H9 (cell line): ENCODE data around the gene SATB1. TPM values are rescaled to one million over a fixed set of nuclear protein-coding genes. Genes with fewer than 3 reads are reported as not detected.

Source experiments
- DNase-seq: peaks from one replicate; pipeline ENCODE4 v3.0.0-alpha.2; 2017
- H2AFZ ChIP-seq: one replicate; pipeline ENCODE4 v1.6.1; 2013; ENCODE audit warnings: mild to moderate bottlenecking, low read length, control low read depth, moderate library complexity
- H2AK5ac ChIP-seq: 2 replicates; pipeline ENCODE4 v1.6.1; 2013; ENCODE audit warnings: low read length, control low read depth, mixed read lengths; ENCODE audit not compliant: insufficient read length
- H2BK120ac ChIP-seq: one replicate; pipeline ENCODE4 v1.6.1; 2013; ENCODE audit warnings: low read depth, mild to moderate bottlenecking, low read length, control low read depth, inconsistent platforms; ENCODE audit not compliant: poor library complexity, severe bottlenecking
- H2BK12ac ChIP-seq: 2 replicates; pipeline ENCODE4 v1.6.1; 2013; ENCODE audit warnings: low read length, control low read depth, mixed read lengths, low read depth; ENCODE audit not compliant: insufficient read length
- H2BK15ac ChIP-seq: 2 replicates; pipeline ENCODE4 v1.6.1; 2013; ENCODE audit warnings: low read depth, low read length, control low read depth
- H2BK20ac ChIP-seq: one replicate; pipeline ENCODE4 v1.6.1; 2013; ENCODE audit warnings: low read depth, mild to moderate bottlenecking, low read length, control low read depth, inconsistent platforms; ENCODE audit not compliant: poor library complexity, severe bottlenecking
- H2BK5ac ChIP-seq: 2 replicates; pipeline ENCODE4 v1.6.1; 2013; ENCODE audit warnings: low read length, control low read depth, mixed read lengths; ENCODE audit not compliant: insufficient read length
- H3K14ac ChIP-seq: 2 replicates; pipeline ENCODE4 v1.6.1; 2013; ENCODE audit warnings: low read length, control low read depth; ENCODE audit not compliant: insufficient read depth
- H3K18ac ChIP-seq: 2 replicates; pipeline ENCODE4 v1.6.1; 2013; ENCODE audit warnings: low read depth, mild to moderate bottlenecking, mixed read lengths, low read length, control low read depth; ENCODE audit not compliant: insufficient read length
- H3K23ac ChIP-seq: 2 replicates; pipeline ENCODE4 v1.6.1; 2013; ENCODE audit warnings: low read length, control low read depth, mixed read lengths, low read depth; ENCODE audit not compliant: insufficient read length
- H3K23me2 ChIP-seq: 2 replicates; pipeline ENCODE4 v1.6.1; 2013; ENCODE audit warnings: low read depth, mild to moderate bottlenecking, mixed read lengths, low read length, control low read depth; ENCODE audit not compliant: insufficient read length, poor library complexity, severe bottlenecking
- H3K27ac ChIP-seq: 2 replicates; pipeline ENCODE4 v1.5.1; 2013; ENCODE audit warnings: low read length, control low read depth, mixed read lengths, low read depth; ENCODE audit not compliant: insufficient read length
- H3K27me3 ChIP-seq: 2 replicates; pipeline ENCODE4 v1.6.1; 2013; ENCODE audit warnings: low read length, control low read depth, inconsistent platforms; ENCODE audit not compliant: insufficient read depth
- H3K4ac ChIP-seq: 2 replicates; pipeline ENCODE4 v1.6.1; 2013; ENCODE audit warnings: low read depth, mild to moderate bottlenecking, control low read depth, inconsistent platforms, low read length, moderate library complexity
- H3K4me1 ChIP-seq: 2 replicates; pipeline ENCODE4 v1.6.1; 2013; ENCODE audit warnings: low read length, control low read depth, inconsistent platforms; ENCODE audit not compliant: insufficient read depth
- H3K4me2 ChIP-seq: 2 replicates; pipeline ENCODE4 v1.6.1; 2013; ENCODE audit warnings: low read length, control low read depth, mixed read lengths; ENCODE audit not compliant: insufficient read length, insufficient read depth
- H3K56ac ChIP-seq: 2 replicates; pipeline ENCODE4 v1.6.1; 2013; ENCODE audit warnings: low read depth, mild to moderate bottlenecking, mixed read lengths, low read length, control low read depth; ENCODE audit not compliant: insufficient read length
- H3K79me1 ChIP-seq: 2 replicates; pipeline ENCODE4 v1.6.1; 2013; ENCODE audit warnings: low read depth, mild to moderate bottlenecking, moderate library complexity, low read length, control low read depth, inconsistent platforms; ENCODE audit not compliant: insufficient read depth, poor library complexity, severe bottlenecking
- H3K79me2 ChIP-seq: 2 replicates; pipeline ENCODE4 v1.6.1; 2013; ENCODE audit warnings: low read length, control low read depth, inconsistent platforms; ENCODE audit not compliant: insufficient read depth
- H3K9ac ChIP-seq: 2 replicates; pipeline ENCODE4 v1.6.1; 2013; ENCODE audit warnings: low read length, control low read depth, mixed read lengths; ENCODE audit not compliant: insufficient read length; ENCODE audit errors: extremely low read depth
- H3K9me3 ChIP-seq: one replicate; pipeline ENCODE4 v1.6.1; 2013; ENCODE audit warnings: low read depth, low read length, inconsistent platforms; ENCODE audit not compliant: control insufficient read depth
- H3T11ph ChIP-seq: one replicate; pipeline ENCODE4 v1.6.1; 2013; ENCODE audit warnings: mild to moderate bottlenecking, low read length, control low read depth, inconsistent platforms
- H4K20me1 ChIP-seq: one replicate; pipeline ENCODE4 v1.6.1; 2013; ENCODE audit not compliant: control insufficient read depth, insufficient read length, insufficient read depth
- H4K5ac ChIP-seq: 2 replicates; pipeline ENCODE4 v1.6.1; 2013; ENCODE audit warnings: low read depth, mild to moderate bottlenecking, mixed read lengths, low read length, control low read depth; ENCODE audit not compliant: insufficient read length
- H4K8ac ChIP-seq: replicated peaks from 2 replicates; pipeline ENCODE4 v1.6.1; 2013; ENCODE audit warnings: low read length, control low read depth, mixed read lengths, low read depth; ENCODE audit not compliant: insufficient read length
- H4K91ac ChIP-seq: 2 replicates; pipeline ENCODE4 v1.6.1; 2013; ENCODE audit warnings: low read depth, mild to moderate bottlenecking, moderate library complexity, mixed read lengths, low read length, control low read depth; ENCODE audit not compliant: insufficient read length
- H3K27ac Mint-ChIP-seq, 3 experiments: 2 replicates in 2 of 3; 3 replicates in 1 of 3; pipeline ENCODE4 v1.8.0; 2020 to 2021; ENCODE audit warnings: mixed read lengths in 3 of 3, mild to moderate bottlenecking in 1 of 3, moderate library complexity in 1 of 3
- H3K27me3 Mint-ChIP-seq: 2 replicates; pipeline ENCODE4 v1.8.0; 2021; ENCODE audit warnings: low read depth, mild to moderate bottlenecking, moderate library complexity, mixed read lengths
- H3K36me3 Mint-ChIP-seq, 3 experiments: 2 replicates in 2 of 3; 3 replicates in 1 of 3; pipeline ENCODE4 v1.8.0; 2020 to 2021; ENCODE audit warnings: low read depth in 3 of 3, mixed read lengths in 3 of 3; ENCODE audit not compliant: insufficient read depth in 1 of 3
- H3K4me1 Mint-ChIP-seq, 2 experiments: 2 replicates each; pipeline ENCODE4 v1.8.0; 2020; ENCODE audit warnings: mixed read lengths in 2 of 2
- H3K4me3 Mint-ChIP-seq, 2 experiments: 2 replicates in 1 of 2; 3 replicates in 1 of 2; pipeline ENCODE4 v1.8.0; 2020 to 2021; ENCODE audit warnings: mild to moderate bottlenecking in 2 of 2, mixed read lengths in 2 of 2, moderate library complexity in 1 of 2
- H3K9me3 Mint-ChIP-seq, 2 experiments: 2 replicates in 1 of 2; 3 replicates in 1 of 2; pipeline ENCODE4 v1.8.0; 2020; ENCODE audit warnings: mild to moderate bottlenecking in 2 of 2, mixed read lengths in 2 of 2, moderate library complexity in 1 of 2
- CTCF ChIP-seq: fragments of 200-600 bp; sonication (generic); conservative IDR thresholded peaks from 3 replicates; pipeline ENCODE4 v1.8.0; 2021; ENCODE audit warnings: antibody characterized with exemption, mild to moderate bottlenecking
- WGBS: extraction: QIAGEN DNeasy Blood & Tissue Kit; methylation state at CpG from one replicate; pipeline ENCODE4 v1.1.7; 2013; ENCODE audit warnings: missing lambda C conversion rate, low lambda C conversion rate, mixed read lengths; ENCODE audit not compliant: insufficient read length; ENCODE audit errors: extremely low coverage; 5-methylcytosine and 5-hydroxymethylcytosine counted together
- total RNA-seq: library from RNA; stranded (reverse); gene quantifications from 2 replicates; pipeline ENCODE4 v1.2.1, GENCODE V29; 2021

SATB1 gene
- total RNA-seq, 1 experiment from 2014 or later, result 30.7 TPM

- H4K5ac ChIP-seq, result no peak overlapping the region
- H2AFZ ChIP-seq, result no peak overlapping the region
- H3K9ac ChIP-seq, result no peak overlapping the region
- no peak overlapping the region for H3K14ac ChIP-seq
- H3K27ac ChIP-seq, result no peak overlapping the region
- H3K23me2 ChIP-seq, result no peaks in the 10 kb centered on the region
- no peak overlapping the region for H2BK15ac ChIP-seq
- Mint-ChIP-seq H3K4me1 (peaks cover 43 to 50% of the 10 kb centered on the region in 2 experiments), H3K9me3 (no peaks in the 10 kb centered on the region), H3K27ac (no peak overlapping the region), H3K27me3 (no peaks in the 10 kb centered on the region), H3K4me3 (no peak overlapping the region), H3K36me3 (peaks cover 0 to under 1% (median 0%) of the 10 kb centered on the region in 3 experiments; a peak in 1 of 7 replicates)
- no peak overlapping the region for H3K18ac ChIP-seq
- H3K27me3 ChIP-seq, result no peaks in the 10 kb centered on the region
- no peaks in the 10 kb centered on the region; the same call in 1 of the 2 replicates for H3K4me1 ChIP-seq
- H3K4me2 ChIP-seq, result no peak overlapping the region
- no peak overlapping the region for H2BK20ac ChIP-seq
- H4K8ac ChIP-seq, result no peak overlapping the region
- no peak overlapping the region for H4K91ac ChIP-seq
- H2BK5ac ChIP-seq, result no peak overlapping the region
- H2AK5ac ChIP-seq, result no peak overlapping the region
- H3K9me3 ChIP-seq, result no peaks in the 10 kb centered on the region
- no CpG with 5 or more reads among the region's 11 CpGs for WGBS
- H4K20me1 ChIP-seq, result no peaks in the 10 kb centered on the region
- no peak for DNase-seq
- H3K23ac ChIP-seq, result no peak overlapping the region
- no peak overlapping the region for H3K56ac ChIP-seq
- H2BK12ac ChIP-seq, result no peak overlapping the region
- H3K4ac ChIP-seq, result no peak overlapping the region
- no peaks in the 10 kb centered on the region for H3K79me2 ChIP-seq
- H2BK120ac ChIP-seq, result no peak overlapping the region
- no peak for TF ChIP-seq CTCF
- no peaks in the 10 kb centered on the region for H3K79me1 ChIP-seq
- H3T11ph ChIP-seq, result no peak overlapping the region
Measured at GRCh38 chr3:18338827-18339514, 86.2 kb downstream of the SATB1 start.
